Measurements from ENCODE around the gene SLC9A1. TPM values are rescaled to one million over a fixed set of nuclear protein-coding genes. Genes with fewer than 3 reads are reported as not detected.

The SLC9A1 gene
- total RNA-seq, 2 donors from 2014 or later, result 22.9 to 30.4 TPM

GRCh38 chr1:27148591-27148990, 6.3 kb downstream of the SLC9A1 start:
- no peaks in the 10 kb centered on the region for H3K27me3 ChIP-seq (replicated peaks; ENCODE audit: insufficient read depth)
- 96% methylated on average over 2 of the region's 2 CpGs for WGBS
- intact Hi-C loops (cut with DNase I), result no loop called here
- H3K27ac ChIP-seq, result no peak overlapping the region
- DNase-seq (ENCODE audit: low spot score), result no peak
- H3K4me3 ChIP-seq, result no peak overlapping the region
- H3K4me1 ChIP-seq (replicated peaks), result peaks cover 46% of the 10 kb centered on the region
- no peaks in the 10 kb centered on the region for H3K9me3 ChIP-seq
- no peaks in the 10 kb centered on the region for H3K36me3 ChIP-seq
- TF ChIP-seq POLR2A (IDR thresholded peaks at IDR 0.05), result no peak
- TF ChIP-seq POLR2AphosphoS5 (IDR thresholded peaks at IDR 0.05), result no peak
- no peak for TF ChIP-seq CTCF (IDR thresholded peaks at IDR 0.05)

GRCh38 chr1:27147842-27148518, 6.9 kb downstream of the SLC9A1 start:
- Histone ChIP-seq H3K9me3 (no peaks in the 10 kb centered on the region), H3K27me3 (replicated peaks; ENCODE audit: insufficient read depth) (no peaks in the 10 kb centered on the region), H3K27ac (no peak overlapping the region), H3K36me3 (no peaks in the 10 kb centered on the region), H3K4me3 (no peak overlapping the region), H3K4me1 (replicated peaks) (peaks cover 40% of the 10 kb centered on the region)
- intact Hi-C loops (cut with DNase I), result no loop called here
- 100% methylated on average over 1 of the region's 1 CpG for WGBS
- no peak for TF ChIP-seq CTCF (IDR thresholded peaks at IDR 0.05)
- DNase-seq (ENCODE audit: low spot score), result no peak

- peaks cover 29% of the 10 kb centered on the region for H3K4me1 ChIP-seq (replicated peaks)
- WGBS, result 47% methylated on average over 7 of the region's 7 CpGs
- no peak overlapping the region for H3K4me3 ChIP-seq
- DNase-seq (ENCODE audit: low spot score), result no peak
- intact Hi-C loops (cut with DNase I), result no loop called here
- no peaks in the 10 kb centered on the region for H3K36me3 ChIP-seq
- H3K27me3 ChIP-seq (replicated peaks; ENCODE audit: insufficient read depth), result no peaks in the 10 kb centered on the region
- TF ChIP-seq POLR2A (IDR thresholded peaks at IDR 0.05), result no peak
- no peak for TF ChIP-seq CTCF (IDR thresholded peaks at IDR 0.05)
- no peak for TF ChIP-seq POLR2AphosphoS5 (IDR thresholded peaks at IDR 0.05)
- peak overlapping the region; percentile 67 to 73 for H3K27ac ChIP-seq
- no peaks in the 10 kb centered on the region for H3K9me3 ChIP-seq
Measured at GRCh38 chr1:27145934-27146354, 9.0 kb downstream of the SLC9A1 start.

- H3K9me3 ChIP-seq, result no peaks in the 10 kb centered on the region
- peaks cover 21% of the 10 kb centered on the region for H3K4me1 ChIP-seq (replicated peaks)
- peak; percentile 36 for DNase-seq (ENCODE audit: low spot score)
- peak overlapping the region; percentile 67 to 73 for H3K27ac ChIP-seq
- intact Hi-C loops (cut with DNase I), result no loop called here
- H3K27me3 ChIP-seq (replicated peaks; ENCODE audit: insufficient read depth), result no peaks in the 10 kb centered on the region
- H3K36me3 ChIP-seq, result no peaks in the 10 kb centered on the region
- 53% methylated on average over 5 of the region's 5 CpGs for WGBS
- no peak for TF ChIP-seq CTCF (IDR thresholded peaks at IDR 0.05)
- no peak for TF ChIP-seq POLR2A (IDR thresholded peaks at IDR 0.05)
- peak; percentile 59 for TF ChIP-seq POLR2AphosphoS5 (IDR thresholded peaks at IDR 0.05)
- no peak overlapping the region for H3K4me3 ChIP-seq
Measured at GRCh38 chr1:27144920-27145661, 9.8 kb downstream of the SLC9A1 start.
